NCI-H2081 (cell line): ENCODE data around the gene USP31.
A peak's percentile ranks its signal among the peaks of the same experiment; 100 is the strongest.
"Not testable (repeated sequence)": the region's sequence is repeated elsewhere in the genome, so short reads cannot be mapped to it uniquely, and the experiment has no call there.

Source experiments
- DNase-seq, 2 experiments: peaks; one replicate each; lab custom pipeline; 2025; lab: John Stamatoyannopoulos, UW

USP31 gene

DNA sequence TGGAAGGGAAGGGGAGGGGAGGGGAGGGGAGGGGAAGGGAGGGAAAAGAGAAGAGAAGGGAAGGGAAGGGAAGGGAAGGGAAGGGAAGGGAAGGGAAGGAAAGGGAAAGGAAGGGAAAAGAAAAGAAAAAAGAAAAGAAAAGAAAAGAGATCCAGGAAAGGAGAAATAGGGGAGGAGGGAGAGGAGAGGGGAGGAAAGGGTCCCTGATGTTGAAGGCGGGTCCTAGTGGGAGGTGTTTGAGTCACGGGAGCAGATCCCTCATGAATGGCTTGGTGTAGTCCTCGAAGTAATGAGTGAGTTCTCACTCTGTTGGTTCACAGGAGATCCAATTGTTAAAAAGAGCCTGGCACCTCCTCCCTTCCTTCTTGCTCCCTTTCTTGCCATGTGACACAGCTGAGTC, 6.9 kb upstream of the USP31 start:
- no peak for DNase-seq

DNA sequence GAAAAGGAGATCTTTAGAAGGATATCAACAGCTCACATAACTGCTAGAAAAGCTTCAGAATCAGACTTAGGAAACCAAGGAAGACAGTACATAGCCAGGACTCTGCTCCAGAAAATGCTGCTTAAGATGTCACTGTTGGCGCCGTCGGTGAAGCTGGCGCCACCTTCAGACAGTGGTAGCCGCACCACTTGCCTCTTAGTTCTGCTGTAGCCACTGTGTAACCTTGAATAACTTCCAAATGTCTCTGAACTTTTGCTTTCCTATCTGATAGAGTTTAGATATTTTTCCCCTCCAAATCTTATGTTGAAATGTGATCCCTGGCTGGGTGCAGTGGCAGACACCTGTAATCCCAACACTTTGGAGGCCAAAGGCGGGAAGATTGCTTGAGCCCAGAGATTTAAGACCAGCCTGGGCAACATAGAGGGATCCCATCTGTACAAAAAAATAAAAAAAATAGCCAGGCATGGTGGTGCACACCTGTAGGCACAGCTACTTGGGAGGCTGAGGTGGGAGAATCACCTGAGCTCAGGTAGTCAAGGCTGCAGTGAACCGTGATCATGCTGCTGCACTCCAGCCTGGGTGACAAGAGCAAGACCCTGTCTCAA, 6.3 kb upstream of the USP31 start:
- no peak for DNase-seq

DNA sequence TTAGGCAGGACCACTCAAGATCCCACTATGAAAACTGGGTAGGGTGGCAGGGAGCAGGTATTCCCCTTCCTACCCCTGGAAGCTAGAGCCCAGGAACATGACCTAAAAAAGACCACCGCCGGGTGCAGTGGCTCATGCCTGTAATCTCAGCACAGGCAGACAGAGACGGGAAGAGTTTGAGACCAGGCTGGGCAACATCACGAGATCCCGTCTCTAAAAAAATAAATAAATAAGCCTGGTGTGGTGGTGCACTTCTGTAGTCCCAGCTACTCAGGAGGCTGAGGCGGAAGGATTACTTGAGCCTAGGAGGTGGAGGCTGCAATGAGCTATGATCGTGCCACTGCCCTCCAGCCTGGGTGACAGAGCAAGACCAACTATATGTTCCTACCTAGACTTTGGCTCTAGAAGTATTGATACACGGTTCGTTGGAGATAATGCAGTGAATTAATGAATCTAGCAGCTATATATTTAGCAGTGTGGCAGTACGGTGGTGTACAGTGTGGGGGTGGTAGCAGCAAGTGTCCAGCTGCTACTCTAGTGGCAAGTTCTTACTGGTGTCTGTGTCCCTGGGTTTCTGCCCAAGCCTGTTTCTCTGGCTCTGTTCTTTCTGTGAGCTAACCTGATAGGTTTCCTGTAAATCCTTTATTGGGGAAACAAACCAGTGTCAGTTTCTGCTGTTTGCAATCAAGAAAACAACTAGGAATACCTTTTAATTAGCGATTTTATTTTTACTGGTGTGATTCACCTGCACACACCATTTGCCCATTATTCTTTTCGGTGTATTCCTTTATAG, 3.3 kb upstream of the USP31 start:
- DNase-seq: no peak

DNA sequence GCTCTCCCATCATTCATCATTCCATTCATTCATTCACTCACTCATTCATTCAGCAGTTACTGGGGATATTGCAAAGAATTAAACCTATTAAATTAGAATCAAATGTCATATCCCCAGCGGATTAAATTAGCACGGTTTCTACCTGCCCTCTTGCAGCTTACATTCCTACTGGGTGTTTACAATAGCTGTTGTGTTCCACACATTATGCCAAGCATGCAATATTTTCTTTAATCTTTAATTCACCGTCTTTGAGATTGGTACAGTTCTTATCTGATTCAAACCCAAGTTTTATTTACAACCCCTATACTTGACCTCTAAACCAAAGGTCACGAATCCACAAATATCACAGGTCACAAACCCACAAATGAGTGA, 727 bp upstream of the USP31 start:
- no peak for DNase-seq

DNA sequence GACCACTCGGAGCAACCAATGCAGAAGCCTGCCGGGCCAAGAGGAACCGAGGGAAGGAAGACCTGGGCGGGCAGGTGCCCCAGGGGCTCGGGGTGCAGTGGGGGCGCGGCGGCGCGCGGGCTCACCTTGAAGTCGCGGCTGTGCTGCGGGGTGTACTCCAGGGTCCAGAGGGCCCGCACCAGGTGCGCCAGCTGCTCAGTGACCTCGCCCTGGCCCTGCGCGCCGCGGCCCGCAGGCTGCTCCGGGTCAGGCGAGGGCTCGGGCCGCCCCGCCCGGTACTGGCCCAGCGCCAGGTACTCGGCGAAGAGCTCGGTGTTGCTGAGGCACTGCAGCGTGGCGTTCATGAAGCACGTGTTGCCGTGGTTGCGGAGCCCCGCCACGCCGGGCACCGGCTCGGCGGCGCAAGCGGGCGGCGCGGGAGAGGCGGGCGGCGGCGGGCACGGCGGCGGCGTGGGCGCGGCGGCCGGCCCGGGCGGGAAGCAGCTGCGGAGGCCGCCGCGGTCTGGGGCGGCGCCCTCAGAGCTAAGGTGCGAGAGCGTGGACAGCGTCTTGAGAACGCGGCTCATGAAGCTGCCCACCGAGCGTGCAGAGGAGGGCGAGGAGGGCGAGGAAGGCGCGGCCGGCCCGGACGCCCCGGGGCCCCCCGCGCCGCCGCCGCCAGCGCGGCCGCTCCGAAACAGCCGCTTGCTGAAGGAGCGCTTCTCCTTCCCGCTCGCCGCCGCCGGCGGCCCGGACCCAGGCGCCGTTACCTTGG, 562 bp downstream of the USP31 start:
- peak; percentile 19 to 53 for DNase-seq

DNA sequence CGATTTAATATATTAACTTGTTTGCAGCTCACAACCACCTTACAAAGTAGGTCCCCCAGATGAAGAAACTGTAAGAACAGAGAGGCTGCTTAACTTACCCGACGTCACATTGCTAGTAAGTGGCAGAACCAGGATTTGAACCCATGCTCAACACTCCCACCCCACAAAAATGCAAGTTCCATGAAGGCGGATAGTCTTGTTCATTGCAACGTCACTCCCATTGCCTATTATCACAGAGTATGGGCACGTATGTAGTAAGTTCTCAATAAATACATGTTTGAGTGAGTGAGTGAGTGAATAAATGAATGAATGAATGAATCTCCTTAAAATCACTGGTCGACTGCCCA, 1.1 kb downstream of the USP31 start:
- DNase-seq: no peak

DNA sequence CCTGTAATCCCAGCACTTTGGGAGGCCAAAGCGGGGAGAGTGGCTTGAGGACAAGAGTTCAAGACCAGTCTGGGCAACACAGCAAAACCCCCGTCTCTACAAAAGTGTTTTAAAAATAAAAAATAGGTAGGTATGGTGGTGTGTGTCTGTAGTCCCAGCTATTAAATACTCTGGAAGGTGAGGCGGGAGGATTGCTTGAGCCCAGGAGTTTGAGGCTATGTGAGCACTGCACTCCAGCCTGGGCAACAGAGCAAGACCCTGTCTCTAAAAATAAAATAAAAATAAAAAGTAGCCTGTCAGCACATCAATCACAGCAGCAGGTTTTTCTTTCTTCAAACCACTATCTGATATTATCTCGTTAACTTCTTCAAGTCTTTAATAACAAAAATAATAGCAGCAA, 1.6 kb downstream of the USP31 start:
- no peak for DNase-seq

DNA sequence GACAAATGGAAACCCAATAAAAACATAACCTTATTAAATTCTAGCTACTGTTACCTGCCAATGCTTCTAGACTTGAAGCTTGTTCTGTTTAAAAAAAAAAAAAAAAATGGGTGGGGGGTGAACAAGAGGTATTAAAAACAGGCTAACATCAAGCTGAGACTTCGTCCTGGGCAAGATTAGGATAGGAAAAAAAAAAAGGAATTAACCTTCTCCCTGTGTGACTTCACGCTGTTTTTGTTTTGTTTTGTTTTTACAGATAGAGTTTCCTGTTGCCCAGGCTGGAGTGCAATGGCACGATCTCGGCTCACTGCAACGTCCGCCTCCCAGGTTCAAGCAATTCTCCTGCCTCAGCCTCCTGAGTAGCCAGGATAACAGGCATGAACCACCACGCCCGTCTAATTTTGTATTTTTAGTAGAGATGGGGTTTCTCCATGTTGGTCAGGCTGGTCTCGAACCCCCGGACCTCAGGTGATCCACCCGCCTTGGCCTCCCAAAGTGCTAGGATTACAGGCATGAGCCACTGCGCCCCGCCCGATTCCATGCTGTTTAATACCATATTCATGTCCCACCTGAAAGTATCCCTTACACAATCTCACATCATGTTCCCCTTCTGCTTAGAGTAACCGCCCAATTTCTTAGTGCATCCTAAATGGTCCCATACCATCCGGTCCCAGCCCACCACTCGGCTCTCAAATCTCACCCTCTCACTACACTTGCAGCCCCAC, 2.2 kb downstream of the USP31 start:
- DNase-seq: no peak

DNA sequence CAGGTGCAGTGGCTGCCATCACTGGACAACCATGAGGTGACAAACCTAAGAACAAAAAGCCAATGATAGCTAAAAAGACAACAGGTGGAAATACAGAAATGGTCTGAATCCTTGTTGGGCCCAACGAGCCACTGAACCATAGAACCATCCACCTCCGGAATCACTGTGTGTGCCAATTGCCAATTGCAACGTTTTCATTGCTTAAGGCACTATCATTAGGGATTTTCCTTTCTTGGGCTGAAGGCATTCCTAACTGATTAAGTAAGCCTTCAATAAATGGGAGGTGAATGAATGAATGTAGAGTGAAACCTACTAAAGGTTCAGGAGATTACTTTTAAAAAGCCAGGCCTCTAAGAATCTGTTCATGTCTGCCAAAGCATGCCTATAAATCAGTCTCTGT, 3.6 kb downstream of the USP31 start:
- DNase-seq: peak in 1 of 2 experiments; percentile 10

DNA sequence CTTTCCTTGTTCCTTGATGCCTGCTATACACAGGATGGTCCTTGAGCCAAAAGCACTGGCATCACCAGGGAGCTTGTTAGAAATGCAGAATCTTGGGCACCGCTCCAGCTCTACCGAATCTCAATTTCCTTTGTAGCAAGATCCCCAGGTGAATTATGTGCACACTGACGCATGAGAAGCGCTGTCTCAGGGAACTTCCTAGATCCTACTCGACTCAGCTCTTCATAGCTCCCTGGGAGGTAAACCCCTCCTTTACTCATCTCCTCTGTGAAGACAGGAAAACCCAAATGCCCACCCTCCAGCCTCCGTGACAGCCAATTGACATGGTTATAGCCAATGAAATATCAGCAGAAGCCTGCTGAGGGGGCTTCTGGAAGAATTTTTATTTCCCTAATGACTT, 4.1 kb downstream of the USP31 start:
- DNase-seq: no peak

DNA sequence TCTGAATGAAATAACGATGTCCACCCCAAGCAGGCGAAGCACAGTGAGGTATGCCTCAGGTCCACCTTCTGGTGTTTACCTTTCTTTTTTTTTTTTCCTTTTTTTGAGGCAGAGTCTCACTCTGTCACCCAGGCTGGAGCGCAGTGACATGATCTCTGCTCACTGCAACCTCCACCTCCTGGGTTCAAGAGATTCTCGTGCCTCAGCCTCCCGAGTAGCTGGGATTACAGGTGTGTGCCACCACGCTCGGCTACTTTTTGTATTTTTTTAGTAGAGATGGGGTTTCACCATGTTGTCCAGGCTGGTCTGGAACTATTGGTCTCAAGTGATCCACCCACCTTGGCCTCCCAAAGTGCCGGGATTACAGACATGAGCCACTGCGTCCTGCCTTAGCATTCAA, 4.9 kb downstream of the USP31 start:
- not testable (repeated sequence) for DNase-seq

DNA sequence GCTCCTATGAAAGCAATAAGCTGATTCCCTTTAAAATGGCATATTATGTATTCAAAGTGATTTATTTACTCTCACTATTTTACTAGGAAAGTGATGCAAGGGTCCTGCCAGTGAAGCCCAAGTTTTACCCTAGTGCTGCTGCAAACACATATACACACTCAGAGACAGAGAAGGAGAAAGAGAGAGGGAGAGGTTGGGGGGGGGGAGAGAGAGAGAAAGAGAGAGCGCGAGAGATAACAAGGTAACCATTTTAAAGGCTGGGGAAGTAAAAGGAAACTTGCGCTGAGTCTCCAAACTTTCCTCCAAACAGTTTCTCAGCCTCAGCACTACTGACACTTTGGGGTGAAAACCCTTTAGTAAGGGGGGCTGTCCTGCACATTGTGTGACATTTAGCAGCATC, 5.9 kb downstream of the USP31 start:
- DNase-seq: no peak

DNA sequence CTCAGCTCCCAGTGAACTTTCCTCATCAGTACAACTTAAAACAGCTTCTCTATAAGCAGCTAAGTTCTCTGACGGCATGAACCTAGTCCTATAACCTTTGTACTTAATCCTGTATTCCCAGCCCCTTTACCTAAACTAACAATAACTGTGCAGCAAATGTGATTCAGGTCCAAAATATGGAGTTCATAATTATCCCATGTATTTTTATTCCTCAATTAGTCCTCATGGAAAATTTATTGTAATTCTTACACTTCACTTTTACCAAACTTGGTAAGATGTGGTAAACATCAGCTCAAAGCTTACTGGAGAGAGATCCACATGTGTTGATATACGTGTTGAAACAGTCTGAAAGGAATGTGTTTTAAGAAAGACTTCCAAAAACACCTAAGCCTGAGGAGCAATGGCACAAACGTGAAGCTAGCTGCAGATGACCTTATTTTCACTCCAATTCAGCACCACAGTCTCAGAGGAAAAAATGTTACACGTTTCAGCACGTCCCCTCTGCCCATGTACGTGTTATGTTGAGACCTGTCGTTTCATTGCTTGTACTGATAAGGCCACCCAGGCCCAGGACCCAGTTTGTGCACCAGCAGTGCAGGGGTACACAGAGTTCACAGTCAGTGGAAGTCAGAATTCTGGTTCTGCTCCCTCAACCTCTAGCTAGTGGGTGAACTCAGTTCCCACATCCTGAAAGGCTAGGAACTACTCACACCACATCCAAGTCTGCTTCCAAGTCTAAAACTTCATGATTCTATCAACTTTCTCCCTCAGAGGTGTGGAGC, 7.1 kb downstream of the USP31 start:
- no peak for DNase-seq

DNA sequence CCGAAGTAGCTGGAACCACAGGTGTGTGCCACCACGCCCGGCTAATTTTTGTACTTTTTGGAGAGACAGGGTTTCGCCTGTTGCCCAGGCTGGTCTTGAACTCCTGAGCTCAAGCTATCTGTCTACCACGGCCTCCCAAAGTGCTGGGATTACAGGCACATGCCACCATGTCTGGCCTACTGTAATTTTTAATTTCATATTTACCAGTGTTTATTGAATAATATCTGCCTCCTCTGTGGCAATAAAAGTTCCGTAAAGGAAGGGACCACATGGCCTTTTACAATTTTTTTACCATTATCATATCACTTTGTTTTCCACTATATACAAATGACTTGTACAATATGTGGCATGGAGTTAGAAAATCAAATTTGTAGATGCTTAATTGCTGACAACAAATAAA, 7.8 kb downstream of the USP31 start:
- DNase-seq: no peak

DNA sequence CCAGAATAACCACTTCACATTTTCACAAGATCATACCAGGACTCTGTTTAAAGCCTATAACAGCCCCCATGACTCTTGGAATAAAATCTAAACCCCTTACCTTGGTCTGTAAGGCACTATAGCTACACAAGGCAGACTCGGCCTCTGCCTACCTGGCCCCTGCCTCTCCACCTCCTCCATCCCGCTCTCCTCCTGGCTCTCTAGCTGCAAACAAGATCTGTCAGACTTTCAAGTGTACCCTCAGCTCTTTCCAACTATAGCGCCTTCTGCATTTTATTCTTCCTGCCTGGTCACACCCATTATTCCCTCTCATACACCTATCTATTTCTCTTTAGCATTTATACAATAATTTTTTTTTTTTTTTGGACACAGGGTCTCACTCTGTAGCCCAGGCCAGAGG, 8.2 kb downstream of the USP31 start:
- no peak for DNase-seq

DNA sequence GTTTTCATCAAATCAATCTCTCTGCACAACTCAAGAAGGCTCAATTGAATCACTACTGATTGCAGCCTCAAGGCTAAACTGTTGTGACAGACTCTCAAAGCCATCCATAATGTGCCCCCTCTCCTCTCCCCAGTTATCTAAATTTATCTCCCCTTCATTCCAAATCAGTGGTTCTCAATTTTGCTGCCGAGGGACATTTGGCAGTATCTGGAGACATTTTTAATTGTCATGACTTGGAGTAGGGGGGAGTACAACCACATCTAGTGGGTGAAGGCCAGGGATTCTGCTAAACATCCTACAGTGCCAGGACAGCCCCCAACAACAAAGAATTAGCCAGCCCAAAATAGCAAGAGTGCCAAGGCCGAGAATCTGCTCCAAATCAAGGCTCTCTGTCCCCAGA, 9.1 kb downstream of the USP31 start:
- DNase-seq: no peak

DNA sequence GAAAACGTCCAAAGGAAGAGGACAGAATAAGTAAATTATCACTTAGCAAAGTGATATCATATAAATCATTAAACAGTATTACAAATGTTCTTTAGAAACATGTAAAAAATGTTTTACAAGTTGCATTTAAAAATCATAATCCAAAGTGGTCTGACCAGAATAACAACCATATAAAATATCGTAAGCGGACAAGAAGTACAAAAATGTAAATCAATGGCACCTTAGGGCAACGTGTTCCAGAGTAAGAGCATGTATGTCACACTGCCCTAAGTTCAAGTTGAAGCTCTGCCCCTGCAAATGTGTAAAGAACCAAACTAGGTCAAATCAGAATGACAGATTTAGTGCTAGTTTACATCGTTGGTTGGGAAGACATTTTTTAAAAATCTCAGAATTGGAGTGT, 11.4 kb downstream of the USP31 start:
- no peak for DNase-seq

DNA sequence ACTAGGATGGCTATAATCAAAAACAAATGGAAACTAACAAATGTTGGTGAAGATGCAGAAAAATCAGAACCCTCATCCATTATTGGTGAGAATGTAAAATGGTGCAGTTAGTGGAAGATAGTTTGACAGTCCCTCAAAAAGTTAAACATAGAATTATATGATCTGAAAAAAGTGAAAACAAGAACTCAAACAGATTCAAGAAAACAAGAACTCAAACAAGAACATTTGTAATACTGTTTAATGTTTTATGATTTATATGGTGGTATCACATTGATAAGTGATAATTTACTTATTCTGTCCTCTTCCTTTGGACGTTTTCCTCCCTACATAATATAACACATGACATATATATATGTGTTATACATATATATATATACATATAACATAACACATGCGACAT, 12.0 kb downstream of the USP31 start:
- no peak for DNase-seq

DNA sequence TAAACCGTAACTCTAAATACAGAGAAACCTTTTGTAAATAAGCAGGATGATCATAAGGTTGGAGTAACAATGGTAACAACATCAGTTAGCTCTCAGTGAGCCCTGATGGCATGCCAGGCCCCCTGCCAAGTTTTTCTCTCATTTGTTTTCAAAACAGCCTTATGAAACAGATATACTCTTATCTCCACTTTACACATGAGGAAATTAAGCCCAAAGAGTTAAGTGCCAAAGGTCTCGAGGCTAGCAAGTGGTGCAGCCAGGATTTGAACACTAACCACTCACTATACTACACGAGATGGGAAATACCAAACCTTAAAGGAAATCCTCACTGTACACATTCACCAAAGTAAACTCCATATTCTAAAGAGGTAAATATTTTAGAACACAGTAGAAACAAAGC, 15.0 kb downstream of the USP31 start:
- no peak for DNase-seq

DNA sequence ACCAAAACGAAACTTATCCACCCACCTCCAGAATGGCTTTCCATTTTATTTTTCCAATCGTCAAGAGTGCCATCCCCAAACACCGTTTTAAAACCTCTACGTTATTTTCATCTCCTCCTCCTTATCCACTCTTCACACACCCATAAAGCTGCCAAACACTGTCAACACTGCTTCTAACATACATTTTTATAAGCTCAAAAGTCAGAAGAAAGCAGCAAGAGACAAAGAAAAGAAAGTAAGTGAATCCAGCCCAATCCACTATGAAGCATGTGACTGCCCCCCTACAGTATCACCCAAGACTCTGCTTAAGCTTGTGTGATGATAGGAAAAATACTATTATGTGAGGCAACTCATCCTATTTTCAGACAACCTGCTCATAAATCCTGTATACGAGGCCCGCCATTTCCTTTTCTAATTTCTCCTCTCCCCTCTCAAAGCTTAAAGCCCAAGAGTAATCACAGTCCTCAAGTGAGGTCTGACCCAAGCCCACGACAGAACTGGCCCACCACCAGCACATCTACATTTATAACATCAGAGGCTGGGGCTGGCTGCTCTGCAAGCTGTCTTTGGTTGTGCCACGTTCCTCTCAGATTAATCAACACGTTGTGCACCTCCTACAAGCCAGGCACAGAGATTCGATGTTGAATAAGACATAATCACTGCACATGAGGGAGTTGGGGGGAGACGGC, 16.3 kb downstream of the USP31 start:
- DNase-seq: no peak

DNA sequence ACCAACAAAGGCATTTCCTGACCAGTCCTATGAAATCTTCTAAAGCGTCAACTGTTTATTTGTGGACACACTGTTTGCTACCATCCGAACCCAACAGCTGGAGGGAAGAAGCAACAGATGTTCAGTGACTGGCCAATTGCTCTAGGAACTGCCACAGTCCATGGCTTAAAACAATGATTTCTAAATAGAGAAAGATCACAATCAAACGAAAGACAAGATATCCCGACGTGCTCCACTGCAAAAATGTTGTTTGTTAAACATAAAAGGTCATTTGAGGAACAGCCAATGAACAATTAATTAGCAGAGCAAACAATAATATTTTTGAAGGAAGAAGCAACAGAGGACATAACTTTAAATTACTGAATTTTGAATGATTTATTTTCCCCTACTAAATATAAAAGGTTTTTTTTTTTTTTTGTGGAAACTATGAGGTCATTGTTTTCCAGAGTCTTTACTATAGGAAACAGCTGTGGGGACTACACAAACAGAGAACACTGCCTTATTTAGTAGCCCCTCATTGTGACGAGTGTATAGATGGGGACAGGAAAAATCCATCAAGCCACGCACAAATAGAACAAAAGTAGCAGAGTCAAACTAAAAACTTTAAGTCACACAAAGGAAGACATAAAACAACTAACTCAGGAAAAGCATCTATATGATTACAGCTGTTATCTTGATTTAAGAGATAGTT, 17.2 kb downstream of the USP31 start:
- no peak for DNase-seq
